Stimulated activated CD4-positive, alpha-beta T cell treated with anti-CD3 and anti-CD28 coated beads, Interleukin-4, amount 100 ng/mL, for 1 hour (primary cell): ENCODE results near the gene SNX2.

Experiments
- DNase-seq: peaks from one replicate; pipeline ENCODE4 v3.0.0-alpha.2; 2020

The SNX2 gene

GRCh38 chr5:122774519-122774860 is 390 bp upstream of the SNX2 start:
- DNase-seq: no peak

GRCh38 chr5:122775550-122776542 is 966 bp downstream of the SNX2 start:
- no peak for DNase-seq

GRCh38 chr5:122778157-122778556 is 3.3 kb downstream of the SNX2 start:
- no peak for DNase-seq

- no peak for DNase-seq
Measured at GRCh38 chr5:122779451-122779850, 4.6 kb downstream of the SNX2 start.

GRCh38 chr5:122780296-122780695 is 5.4 kb downstream of the SNX2 start:
- no peak for DNase-seq

GRCh38 chr5:122781465-122781864 is 6.6 kb downstream of the SNX2 start:
- no peak for DNase-seq

- no peak for DNase-seq
Measured at GRCh38 chr5:122785294-122785693, 10.4 kb downstream of the SNX2 start.

GRCh38 chr5:122788371-122788770 is 13.5 kb downstream of the SNX2 start:
- no peak for DNase-seq

GRCh38 chr5:122788996-122789395 is 14.1 kb downstream of the SNX2 start:
- DNase-seq: no peak

- no peak for DNase-seq
Measured at GRCh38 chr5:122789461-122790171, 14.7 kb downstream of the SNX2 start.

GRCh38 chr5:122790354-122791103 is 15.6 kb downstream of the SNX2 start:
- DNase-seq: no peak

GRCh38 chr5:122805481-122805880 is 30.6 kb downstream of the SNX2 start:
- DNase-seq: no peak

GRCh38 chr5:122810405-122810804 is 35.5 kb downstream of the SNX2 start:
- no peak for DNase-seq

GRCh38 chr5:122815218-122815767 is 40.4 kb downstream of the SNX2 start:
- no peak for DNase-seq

- DNase-seq: no peak
Measured at GRCh38 chr5:122816756-122817155, 41.9 kb downstream of the SNX2 start.

- no peak for DNase-seq
Measured at GRCh38 chr5:122831984-122832383, 57.1 kb downstream of the SNX2 start.

GRCh38 chr5:122835681-122836080 is 60.8 kb downstream of the SNX2 start:
- no peak for DNase-seq

GRCh38 chr5:122836947-122837346 is 62.1 kb downstream of the SNX2 start:
- DNase-seq: no peak

- no peak for DNase-seq
Measured at GRCh38 chr5:122839731-122840130, 64.9 kb downstream of the SNX2 start.

GRCh38 chr5:122842016-122842580 is 67.2 kb downstream of the SNX2 start:
- no peak for DNase-seq

GRCh38 chr5:122844136-122844909 is 69.4 kb downstream of the SNX2 start:
- no peak for DNase-seq

- DNase-seq: no peak
Measured at GRCh38 chr5:122844910-122845228, 70.0 kb downstream of the SNX2 start.
